Iris pigment epithelial cell (primary cell): ENCODE measurements around the gene EDC3.
A peak's percentile ranks its signal among the peaks of the same experiment; 100 is the strongest.

Experiments
- DNase-seq: peaks from one replicate; pipeline ENCODE4 v3.0.0-alpha.2; 2011; ENCODE audit warnings: low read depth

Gene EDC3

GRCh38 chr15:74626752-74627692 lies 68.8 kb downstream of the EDC3 start:
- DNase-seq, result no peak

GRCh38 chr15:74626336-74626735 lies 69.5 kb downstream of the EDC3 start:
- DNase-seq, result no peak

GRCh38 chr15:74625693-74626092 lies 70.1 kb downstream of the EDC3 start:
- no peak for DNase-seq

GRCh38 chr15:74624020-74624602 lies 71.7 kb downstream of the EDC3 start:
- DNase-seq, result no peak

- DNase-seq, result no peak
Observed at GRCh38 chr15:74622758-74623157, 73.1 kb downstream of the EDC3 start.

- DNase-seq, result no peak
Observed at GRCh38 chr15:74621936-74622335, 73.9 kb downstream of the EDC3 start.

- DNase-seq, result no peak
Observed at GRCh38 chr15:74621546-74621920, 74.3 kb downstream of the EDC3 start.

- DNase-seq, result peak; percentile 69
Observed at GRCh38 chr15:74620636-74621545, 74.9 kb downstream of the EDC3 start.

- DNase-seq, result no peak
Observed at GRCh38 chr15:74619916-74620635, 75.7 kb downstream of the EDC3 start.

- no peak for DNase-seq
Observed at GRCh38 chr15:74618841-74619596, 76.8 kb downstream of the EDC3 start.

GRCh38 chr15:74616996-74617395 lies 78.8 kb downstream of the EDC3 start:
- DNase-seq, result no peak

- peak; percentile 63 for DNase-seq
Observed at GRCh38 chr15:74616366-74616939, 79.4 kb downstream of the EDC3 start.

- peak; percentile 85 for DNase-seq
Observed at GRCh38 chr15:74615508-74616365, 80.1 kb downstream of the EDC3 start, which contains the start of gene CLK3. TSS of gene CLK3 (plus strand) at chr15:74615836. CDS start at chr15:74619197, 3,361 bp downstream.

GRCh38 chr15:74614744-74615507 lies 80.9 kb downstream of the EDC3 start:
- DNase-seq, result peak; percentile 74

GRCh38 chr15:74613953-74614743 lies 81.7 kb downstream of the EDC3 start:
- DNase-seq, result no peak

- DNase-seq, result no peak
Observed at GRCh38 chr15:74613089-74613952, 82.5 kb downstream of the EDC3 start.

- no peak for DNase-seq
Observed at GRCh38 chr15:74612677-74613076, 83.1 kb downstream of the EDC3 start.
